ENCODE results near the gene BLID.

The BLID gene

GRCh38 chr11:122127020-122127419, 11.0 kb upstream of the BLID start:
- DNase-seq = no peak
- Mint-ChIP-seq H3K9me3 (no peaks in the 10 kb centered on the region), H3K27ac (no peak overlapping the region), H3K4me1 (ENCODE audit: low read depth in 2 of 2) (no peaks in the 10 kb centered on the region), H3K4me3 (no peak overlapping the region), H3K27me3 (no peaks in the 10 kb centered on the region), H3K36me3 (ENCODE audit: insufficient read depth) (no peaks in the 10 kb centered on the region)
- no peak for ATAC-seq (replicated peaks)

- Mint-ChIP-seq H3K4me1 (ENCODE audit: low read depth in 2 of 2) (no peaks in the 10 kb centered on the region), H3K27me3 (no peaks in the 10 kb centered on the region), H3K36me3 (ENCODE audit: insufficient read depth) (no peaks in the 10 kb centered on the region), H3K27ac (no peak overlapping the region), H3K4me3 (no peak overlapping the region), H3K9me3 (no peaks in the 10 kb centered on the region)
- no peak for ATAC-seq (replicated peaks)
- DNase-seq = no peak
These were observed 10.1 kb upstream of the BLID start for GRCh38 chr11:122126024-122126688.

- Mint-ChIP-seq H3K9me3 (no peaks in the 10 kb centered on the region), H3K27ac (no peak overlapping the region), H3K36me3 (ENCODE audit: insufficient read depth) (no peaks in the 10 kb centered on the region), H3K27me3 (no peaks in the 10 kb centered on the region), H3K4me1 (ENCODE audit: low read depth in 2 of 2) (no peaks in the 10 kb centered on the region), H3K4me3 (no peak overlapping the region)
- ATAC-seq (replicated peaks) (no peak), DNase-seq (no peak)
These were observed 7.4 kb upstream of the BLID start for GRCh38 chr11:122123263-122123929.

GRCh38 chr11:122122179-122122578, 6.2 kb upstream of the BLID start:
- Mint-ChIP-seq H3K27ac (no peak overlapping the region), H3K4me1 (ENCODE audit: low read depth in 2 of 2) (no peaks in the 10 kb centered on the region), H3K27me3 (no peaks in the 10 kb centered on the region), H3K4me3 (no peak overlapping the region), H3K36me3 (ENCODE audit: insufficient read depth) (no peaks in the 10 kb centered on the region), H3K9me3 (no peaks in the 10 kb centered on the region)
- DNase-seq = no peak
- no peak for ATAC-seq (replicated peaks)

GRCh38 chr11:122120096-122120495, 4.1 kb upstream of the BLID start:
- no peaks in the 10 kb centered on the region for H3K36me3 Mint-ChIP-seq (ENCODE audit: insufficient read depth)
- no peaks in the 10 kb centered on the region for H3K9me3 Mint-ChIP-seq
- H3K4me1 Mint-ChIP-seq (ENCODE audit: low read depth in 2 of 2) = no peaks in the 10 kb centered on the region
- H3K27ac Mint-ChIP-seq = no peak overlapping the region
- ATAC-seq (replicated peaks) = no peak
- H3K27me3 Mint-ChIP-seq = no peaks in the 10 kb centered on the region
- DNase-seq = no peak
- H3K4me3 Mint-ChIP-seq = no peak overlapping the region

- H3K4me1 Mint-ChIP-seq (ENCODE audit: low read depth in 2 of 2) = no peaks in the 10 kb centered on the region
- no peak for DNase-seq
- no peaks in the 10 kb centered on the region for H3K27me3 Mint-ChIP-seq
- ATAC-seq (replicated peaks) = no peak
- H3K36me3 Mint-ChIP-seq (ENCODE audit: insufficient read depth) = no peaks in the 10 kb centered on the region
- H3K4me3 Mint-ChIP-seq = no peak overlapping the region
- no peak overlapping the region for H3K27ac Mint-ChIP-seq
- no peaks in the 10 kb centered on the region for H3K9me3 Mint-ChIP-seq
These were observed 576 bp upstream of the BLID start for GRCh38 chr11:122116591-122116990.

- H3K4me1 Mint-ChIP-seq (ENCODE audit: low read depth in 2 of 2) = no peaks in the 10 kb centered on the region
- no peak for DNase-seq
- peaks cover under 1 to 2% of the 10 kb centered on the region in 2 donors for H3K27me3 Mint-ChIP-seq
- peaks cover 0 to 1% of the 10 kb centered on the region in 2 donors for H3K9me3 Mint-ChIP-seq
- H3K36me3 Mint-ChIP-seq (ENCODE audit: insufficient read depth) = no peaks in the 10 kb centered on the region
- no peak overlapping the region for H3K4me3 Mint-ChIP-seq
- no peak for ATAC-seq (replicated peaks)
- H3K27ac Mint-ChIP-seq = no peak overlapping the region
These were observed 1.0 kb downstream of the BLID start for GRCh38 chr11:122114976-122115375.

GRCh38 chr11:122113836-122114825, 1.9 kb downstream of the BLID start:
- peaks cover 6 to 8% of the 10 kb centered on the region in 2 donors for H3K27me3 Mint-ChIP-seq
- peaks cover 0 to 7% of the 10 kb centered on the region in 2 donors for H3K9me3 Mint-ChIP-seq
- no peak for ATAC-seq (replicated peaks)
- H3K4me1 Mint-ChIP-seq (ENCODE audit: low read depth in 2 of 2) = no peaks in the 10 kb centered on the region
- H3K36me3 Mint-ChIP-seq (ENCODE audit: insufficient read depth) = no peaks in the 10 kb centered on the region
- DNase-seq = no peak
- no peak overlapping the region for H3K27ac Mint-ChIP-seq
- H3K4me3 Mint-ChIP-seq = no peak overlapping the region

GRCh38 chr11:122112470-122113365, 3.3 kb downstream of the BLID start:
- Mint-ChIP-seq H3K36me3 (ENCODE audit: insufficient read depth) (no peaks in the 10 kb centered on the region), H3K4me3 (no peak overlapping the region), H3K4me1 (ENCODE audit: low read depth in 2 of 2) (no peaks in the 10 kb centered on the region), H3K27me3 (peaks cover 6 to 8% of the 10 kb centered on the region in 2 donors), H3K9me3 (peaks cover 4 to 12% of the 10 kb centered on the region in 2 donors), H3K27ac (no peak overlapping the region)
- ATAC-seq (replicated peaks) (no peak), DNase-seq (no peak)

- H3K36me3 Mint-ChIP-seq (ENCODE audit: insufficient read depth) = no peaks in the 10 kb centered on the region
- H3K27ac Mint-ChIP-seq = no peak overlapping the region
- peaks cover 4 to 12% of the 10 kb centered on the region in 2 donors for H3K9me3 Mint-ChIP-seq
- DNase-seq = no peak
- ATAC-seq (replicated peaks) = no peak
- no peaks in the 10 kb centered on the region for H3K4me1 Mint-ChIP-seq (ENCODE audit: low read depth in 2 of 2)
- H3K27me3 Mint-ChIP-seq = peaks cover 13 to 17% of the 10 kb centered on the region in 2 donors
- H3K4me3 Mint-ChIP-seq = no peak overlapping the region
These were observed 6.1 kb downstream of the BLID start for GRCh38 chr11:122109932-122110331.

GRCh38 chr11:122108828-122109227, 7.2 kb downstream of the BLID start:
- Mint-ChIP-seq H3K4me3 (no peak overlapping the region), H3K27me3 (peaks cover 22 to 26% of the 10 kb centered on the region in 2 donors), H3K9me3 (peaks cover 4 to 12% of the 10 kb centered on the region in 2 donors), H3K36me3 (ENCODE audit: insufficient read depth) (no peaks in the 10 kb centered on the region), H3K4me1 (ENCODE audit: low read depth in 2 of 2) (no peaks in the 10 kb centered on the region), H3K27ac (no peak overlapping the region)
- DNase-seq (no peak), ATAC-seq (replicated peaks) (no peak)

- DNase-seq (no peak), ATAC-seq (replicated peaks) (no peak)
- Mint-ChIP-seq H3K4me3 (no peak overlapping the region), H3K36me3 (ENCODE audit: insufficient read depth) (no peaks in the 10 kb centered on the region), H3K9me3 (peaks cover 4 to 12% of the 10 kb centered on the region in 2 donors), H3K27me3 (peaks cover 22 to 26% of the 10 kb centered on the region in 2 donors), H3K4me1 (ENCODE audit: low read depth in 2 of 2) (no peaks in the 10 kb centered on the region), H3K27ac (no peak overlapping the region)
These were observed 7.7 kb downstream of the BLID start for GRCh38 chr11:122108192-122108799.

All from effector memory CD8-positive, alpha-beta T cell (primary cell).